NCI-H2196 (cell line): ENCODE data around the gene CCNT2.
A peak's percentile ranks its signal among the peaks of the same experiment; 100 is the strongest.
"Not testable (repeated sequence)": the region's sequence is repeated elsewhere in the genome, so short reads cannot be mapped to it uniquely, and the experiment has no call there.

Experiments
- DNase-seq: peaks from one replicate; lab custom pipeline; 2025; ENCODE audit not compliant: unreplicated experiment; lab: John Stamatoyannopoulos, UW

The CCNT2 gene

GRCh38 chr2:134918526-134919340, at the start of gene CCNT2:
Gene CCNT2, plus strand, starts transcription at chr2:134918822. Its CDS starts 33 bp downstream, at chr2:134918855.
- DNase-seq: peak; percentile 99

GRCh38 chr2:134869946-134870736, 48.5 kb upstream of the CCNT2 start:
- no peak for DNase-seq

- DNase-seq: no peak
Observed at GRCh38 chr2:134873152-134873551, 45.5 kb upstream of the CCNT2 start.

- DNase-seq: no peak
Observed at GRCh38 chr2:134875309-134875708, 43.3 kb upstream of the CCNT2 start.

GRCh38 chr2:134882773-134883172, 35.8 kb upstream of the CCNT2 start:
- no peak for DNase-seq

- no peak for DNase-seq
Observed at GRCh38 chr2:134883552-134884293, 34.9 kb upstream of the CCNT2 start.

- DNase-seq: no peak
Observed at GRCh38 chr2:134884435-134884834, 34.2 kb upstream of the CCNT2 start.

GRCh38 chr2:134892282-134893035, 26.2 kb upstream of the CCNT2 start:
- DNase-seq: no peak

GRCh38 chr2:134897932-134898331, 20.7 kb upstream of the CCNT2 start:
- no peak for DNase-seq

- no peak for DNase-seq
Observed at GRCh38 chr2:134899204-134899603, 19.4 kb upstream of the CCNT2 start.

- DNase-seq: no peak
Observed at GRCh38 chr2:134900151-134900550, 18.5 kb upstream of the CCNT2 start.

GRCh38 chr2:134903701-134904100, 14.9 kb upstream of the CCNT2 start:
- DNase-seq: not testable (repeated sequence)

GRCh38 chr2:134905168-134905567, 13.5 kb upstream of the CCNT2 start:
- DNase-seq: no peak

- DNase-seq: no peak
Observed at GRCh38 chr2:134906726-134907125, 11.9 kb upstream of the CCNT2 start.

GRCh38 chr2:134907441-134908116, 11.0 kb upstream of the CCNT2 start:
- not testable (repeated sequence) for DNase-seq

GRCh38 chr2:134910763-134911399, 7.7 kb upstream of the CCNT2 start:
- DNase-seq: no peak

GRCh38 chr2:134911400-134911785, 7.2 kb upstream of the CCNT2 start:
- no peak for DNase-seq

- no peak for DNase-seq
Observed at GRCh38 chr2:134912361-134912760, 6.3 kb upstream of the CCNT2 start.

GRCh38 chr2:134917360-134917865, 1.2 kb upstream of the CCNT2 start:
- DNase-seq: no peak
